ENCODE results near the gene CTBP2. TPM values are rescaled to one million over a fixed set of nuclear protein-coding genes. Genes with fewer than 3 reads are reported as not detected.
A peak's percentile ranks its signal among the peaks of the same experiment; 100 is the strongest.

The CTBP2 gene
- total and polyA plus RNA-seq, 8 donors: 21.3 to 169 (median 61.6) TPM

DNA sequence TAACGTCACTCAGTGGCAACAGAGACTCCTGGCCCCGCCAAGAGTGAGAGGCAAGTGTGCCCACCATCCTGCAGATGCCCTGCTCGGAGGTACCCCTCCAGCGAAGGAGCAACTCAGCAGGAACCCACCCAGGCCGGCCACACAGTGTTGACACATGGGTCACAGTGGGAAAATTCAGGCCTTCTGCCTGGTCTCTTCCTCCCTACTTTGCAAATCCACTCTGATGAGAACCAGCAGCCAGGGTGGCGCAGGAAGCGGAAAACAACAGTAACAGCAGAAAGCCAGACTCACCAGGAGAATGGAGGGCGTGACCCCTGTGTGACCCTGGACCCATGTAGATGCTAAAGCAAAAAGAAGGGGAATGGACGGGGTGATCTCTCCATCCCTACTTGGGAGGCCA lies 53.8 kb downstream of the CTBP2 start:
- DNase-seq: peak in 1 of 2 donors; percentile 17
- TF ChIP-seq, protein P1, sequence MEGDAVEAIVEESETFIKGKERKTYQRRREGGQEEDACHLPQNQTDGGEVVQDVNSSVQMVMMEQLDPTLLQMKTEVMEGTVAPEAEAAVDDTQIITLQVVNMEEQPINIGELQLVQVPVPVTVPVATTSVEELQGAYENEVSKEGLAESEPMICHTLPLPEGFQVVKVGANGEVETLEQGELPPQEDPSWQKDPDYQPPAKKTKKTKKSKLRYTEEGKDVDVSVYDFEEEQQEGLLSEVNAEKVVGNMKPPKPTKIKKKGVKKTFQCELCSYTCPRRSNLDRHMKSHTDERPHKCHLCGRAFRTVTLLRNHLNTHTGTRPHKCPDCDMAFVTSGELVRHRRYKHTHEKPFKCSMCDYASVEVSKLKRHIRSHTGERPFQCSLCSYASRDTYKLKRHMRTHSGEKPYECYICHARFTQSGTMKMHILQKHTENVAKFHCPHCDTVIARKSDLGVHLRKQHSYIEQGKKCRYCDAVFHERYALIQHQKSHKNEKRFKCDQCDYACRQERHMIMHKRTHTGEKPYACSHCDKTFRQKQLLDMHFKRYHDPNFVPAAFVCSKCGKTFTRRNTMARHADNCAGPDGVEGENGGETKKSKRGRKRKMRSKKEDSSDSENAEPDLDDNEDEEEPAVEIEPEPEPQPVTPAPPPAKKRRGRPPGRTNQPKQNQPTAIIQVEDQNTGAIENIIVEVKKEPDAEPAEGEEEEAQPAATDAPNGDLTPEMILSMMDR (IDR thresholded peaks at IDR 0.05): no peak
- TF ChIP-seq EP300 (IDR thresholded peaks at IDR 0.05) (no peak), POLR2A (IDR thresholded peaks at IDR 0.05) (no peak), POLR2AphosphoS5 (IDR thresholded peaks at IDR 0.05) (no peak)
- Histone ChIP-seq H3K27me3 (no peaks in the 10 kb centered on the region), H3K27ac (no peak overlapping the region), H3K9me3 (no peaks in the 10 kb centered on the region), H3K36me3 (peaks cover 20 to 57% (median 48%) of the 10 kb centered on the region in 4 donors), H3K4me3 (no peak overlapping the region), H3K4me1 (peaks cover 36 to 76% (median 54%) of the 10 kb centered on the region in 4 donors)
- 89 to 92% (median 91%) methylated on average over 9 of the region's 9 CpGs for WGBS, 5 donors
- intact Hi-C loops (cut with DNase I; ENCODE audit: low total_unique reads): no loop called here

DNA sequence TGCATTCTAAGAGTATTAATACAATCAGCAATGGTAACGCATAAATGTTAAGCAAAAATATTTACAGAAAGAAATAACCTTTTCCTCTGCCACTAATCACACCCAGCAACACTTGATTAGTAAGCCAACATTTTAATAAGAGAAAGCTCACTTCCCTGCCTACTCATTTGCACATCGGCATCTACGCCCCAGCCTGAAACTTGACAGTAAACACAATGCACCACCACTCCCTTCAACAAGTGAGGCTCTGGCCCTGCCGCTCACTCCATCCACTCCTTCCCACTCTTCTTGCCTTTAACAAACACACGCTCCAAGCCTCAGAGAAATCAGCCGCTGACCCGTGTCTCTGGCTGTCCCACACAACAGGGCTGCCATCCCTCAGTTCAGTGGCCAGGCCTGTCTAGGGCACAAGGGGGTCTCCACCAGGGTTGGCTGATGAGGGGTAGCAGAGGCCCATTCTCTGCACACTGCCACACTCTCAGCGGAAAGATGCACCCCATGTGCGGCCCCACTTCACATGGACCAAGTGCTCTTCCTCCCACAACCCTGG lies 54.6 kb downstream of the CTBP2 start:
- Histone ChIP-seq H3K36me3 (peaks cover 20 to 62% (median 51%) of the 10 kb centered on the region in 4 donors), H3K27ac (no peak overlapping the region), H3K27me3 (no peaks in the 10 kb centered on the region), H3K9me3 (no peaks in the 10 kb centered on the region), H3K4me1 (peaks cover 36 to 69% (median 49%) of the 10 kb centered on the region in 4 donors), H3K4me3 (no peak overlapping the region)
- intact Hi-C loops (cut with DNase I; ENCODE audit: low total_unique reads): no loop called here
- 64 to 77% (median 68%) methylated on average over 9 of the region's 9 CpGs for WGBS, 5 donors
- no peak for TF ChIP-seq EP300 (IDR thresholded peaks at IDR 0.05)
- TF ChIP-seq, protein P1 (IDR thresholded peaks at IDR 0.05): no peak
- DNase-seq: peak in 1 of 2 donors; percentile 24

- TF ChIP-seq POLR2AphosphoS5 (IDR thresholded peaks at IDR 0.05) (no peak), POLR2A (IDR thresholded peaks at IDR 0.05) (no peak), EP300 (IDR thresholded peaks at IDR 0.05) (no peak)
- TF ChIP-seq, protein P1 (IDR thresholded peaks at IDR 0.05): no peak
- DNase-seq: peak in 1 of 2 donors; percentile 16
- Histone ChIP-seq H3K4me1 (peaks cover 36 to 68% (median 49%) of the 10 kb centered on the region in 4 donors), H3K27ac (no peak overlapping the region), H3K9me3 (no peaks in the 10 kb centered on the region), H3K4me3 (no peak overlapping the region), H3K36me3 (peaks cover 20 to 62% (median 50%) of the 10 kb centered on the region in 4 donors), H3K27me3 (no peaks in the 10 kb centered on the region)
- intact Hi-C loops (cut with DNase I; ENCODE audit: low total_unique reads): no loop called here
These were observed 55.2 kb downstream of the CTBP2 start for GRCh38 chr10:125105155-125105554.

DNA sequence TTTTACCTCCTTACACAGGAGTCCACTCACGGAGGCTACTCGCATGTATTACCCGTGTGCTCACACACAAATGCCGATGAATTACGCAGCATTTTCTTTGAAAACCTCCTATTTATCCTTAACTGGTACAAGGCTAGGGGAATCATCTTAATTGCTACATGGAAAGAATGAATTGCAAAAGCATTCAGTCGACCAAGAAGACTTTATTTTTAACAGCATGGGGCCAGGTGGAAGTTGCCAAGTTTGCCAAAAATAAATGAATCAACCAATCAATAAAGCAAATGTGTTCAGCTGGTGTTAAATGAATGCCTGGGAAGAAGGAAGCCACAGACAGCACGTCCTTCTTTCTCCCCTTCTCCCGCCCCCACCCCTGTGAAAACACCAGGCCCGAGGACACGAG lies 55.8 kb downstream of the CTBP2 start:
- peaks cover 16 to 57% (median 44%) of the 10 kb centered on the region in 4 donors for H3K36me3 ChIP-seq
- H3K4me1 ChIP-seq: peaks cover 36 to 68% (median 50%) of the 10 kb centered on the region in 4 donors
- H3K27me3 ChIP-seq: no peaks in the 10 kb centered on the region
- TF ChIP-seq, protein P1 (IDR thresholded peaks at IDR 0.05): no peak
- TF ChIP-seq EP300 (IDR thresholded peaks at IDR 0.05) (no peak), POLR2AphosphoS5 (IDR thresholded peaks at IDR 0.05) (no peak), POLR2A (IDR thresholded peaks at IDR 0.05) (no peak)
- WGBS, 5 donors: 68 to 74% (median 70%) methylated on average over 10 of the region's 10 CpGs
- intact Hi-C loops (cut with DNase I; ENCODE audit: low total_unique reads): no loop called here
- H3K4me3 ChIP-seq: no peak overlapping the region
- H3K27ac ChIP-seq: no peak overlapping the region
- no peaks in the 10 kb centered on the region for H3K9me3 ChIP-seq
- DNase-seq: peak in 1 of 2 donors; percentile 4

All from stomach (tissue), 9 donors.